Stomach smooth muscle (tissue), 2 donors: ENCODE data around the gene NSUN7.

Experiments used
- H3K27ac ChIP-seq: one replicate; pipeline ENCODE4 v1.7.0; 2013; ENCODE audit warnings: mild to moderate bottlenecking, low read length, inconsistent platforms
- H3K27me3 ChIP-seq, 2 donors: one replicate each; pipeline ENCODE4 v1.7.0; 2013; ENCODE audit warnings: low read length in 2 of 2; ENCODE audit not compliant: insufficient read depth in 2 of 2, control insufficient read depth in 1 of 2
- H3K36me3 ChIP-seq, 2 donors: one replicate each; pipeline ENCODE4 v1.7.0; 2013; ENCODE audit warnings: low read length in 2 of 2; ENCODE audit not compliant: control insufficient read depth in 2 of 2, insufficient read depth in 2 of 2
- H3K4me1 ChIP-seq: one replicate; pipeline ENCODE4 v1.7.0; 2013; ENCODE audit warnings: low read length; ENCODE audit not compliant: control insufficient read depth, insufficient read depth
- H3K4me3 ChIP-seq, 2 donors: one replicate each; pipeline ENCODE4 v1.7.0; 2013; ENCODE audit warnings: low read length in 2 of 2
- H3K9ac ChIP-seq, 2 donors: one replicate each; pipeline ENCODE4 v1.7.0; 2013; ENCODE audit warnings: low read length in 2 of 2, mild to moderate bottlenecking in 1 of 2
- H3K9me3 ChIP-seq, 2 donors: one replicate each; pipeline ENCODE4 v1.7.0; 2013; ENCODE audit warnings: low read length in 2 of 2; ENCODE audit not compliant: control insufficient read depth in 2 of 2
- donor health status: healthy.
- donor health status: Pancreatic carcinoma.

Gene NSUN7

DNA sequence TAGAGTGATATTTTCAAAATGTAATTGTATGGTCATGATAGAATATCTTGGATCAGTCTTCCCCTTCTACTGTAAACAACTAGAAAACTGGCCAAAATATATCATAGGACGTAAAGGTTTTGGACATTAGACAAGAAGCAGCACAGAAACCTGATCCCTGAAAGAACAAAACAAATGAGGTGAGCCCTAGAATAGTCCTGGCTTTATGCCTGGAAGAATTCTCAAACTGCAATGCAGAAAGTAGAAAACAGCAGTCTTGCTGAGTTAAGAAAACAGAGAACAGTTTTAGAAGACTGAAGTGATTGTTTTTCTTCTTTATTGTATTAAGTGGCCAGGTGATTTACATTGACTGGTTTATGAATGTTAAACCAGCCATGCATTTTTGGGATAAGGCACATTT lies 19.5 kb downstream of the NSUN7 start:
- Histone ChIP-seq H3K27ac (no peak overlapping the region), H3K27me3 (no peaks in the 10 kb centered on the region), H3K9ac (no peak overlapping the region), H3K4me3 (no peak overlapping the region), H3K36me3 (no peaks in the 10 kb centered on the region), H3K9me3 (no peaks in the 10 kb centered on the region), H3K4me1 (no peaks in the 10 kb centered on the region)

DNA sequence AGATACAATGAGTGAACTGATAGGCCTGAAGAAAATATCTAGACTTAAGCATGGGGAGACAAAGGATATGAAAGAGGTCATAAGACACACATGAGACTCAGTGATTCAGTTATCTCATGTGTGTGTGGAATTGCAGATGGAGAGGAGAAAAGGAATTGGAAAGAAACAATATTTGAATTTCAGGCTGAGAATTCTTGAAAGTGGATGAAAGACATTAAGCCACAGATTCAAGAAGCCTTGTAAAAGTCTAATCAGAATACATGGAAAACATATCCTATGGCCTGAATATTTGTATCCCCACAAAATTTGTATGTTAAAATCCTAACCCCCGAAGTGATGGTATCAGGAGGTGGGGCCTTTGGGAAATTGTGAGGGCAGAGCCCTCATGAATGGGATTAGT lies 28.3 kb downstream of the NSUN7 start:
- no peaks in the 10 kb centered on the region for H3K36me3 ChIP-seq

DNA sequence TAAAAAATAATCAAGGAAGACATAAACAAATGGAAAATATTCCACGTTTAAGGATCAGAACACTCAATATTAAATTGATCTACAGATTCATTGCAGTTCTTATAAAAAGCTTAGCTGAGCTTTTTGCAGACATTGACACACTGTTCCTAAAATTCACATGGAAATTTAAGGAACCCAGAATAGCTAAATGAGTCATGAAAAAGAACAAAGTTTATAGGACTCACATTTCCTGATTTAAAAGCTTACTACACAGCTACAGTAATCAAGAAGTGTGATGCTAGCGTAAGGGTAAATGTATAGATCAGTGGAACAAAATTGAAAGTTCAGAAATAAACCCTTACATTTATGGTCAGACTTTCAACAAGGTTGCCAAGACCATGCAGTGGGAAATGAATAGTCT lies 33.1 kb downstream of the NSUN7 start:
- H3K4me3 ChIP-seq = no peak overlapping the region
- H3K4me1 ChIP-seq = no peaks in the 10 kb centered on the region
- H3K27me3 ChIP-seq = no peaks in the 10 kb centered on the region
- no peaks in the 10 kb centered on the region for H3K36me3 ChIP-seq
- no peak overlapping the region for H3K27ac ChIP-seq
- peaks cover 0 to 4% of the 10 kb centered on the region in 2 donors for H3K9me3 ChIP-seq
- H3K9ac ChIP-seq = no peak overlapping the region

More for the DNA sequence above, 28.3 kb downstream of the NSUN7 start:
- no peaks in the 10 kb centered on the region for H3K4me1 ChIP-seq
- H3K9ac ChIP-seq = no peak overlapping the region
- no peak overlapping the region for H3K27ac ChIP-seq
- no peaks in the 10 kb centered on the region for H3K27me3 ChIP-seq
- H3K4me3 ChIP-seq = no peak overlapping the region
- peaks cover 0 to 4% of the 10 kb centered on the region in 2 donors for H3K9me3 ChIP-seq

DNA sequence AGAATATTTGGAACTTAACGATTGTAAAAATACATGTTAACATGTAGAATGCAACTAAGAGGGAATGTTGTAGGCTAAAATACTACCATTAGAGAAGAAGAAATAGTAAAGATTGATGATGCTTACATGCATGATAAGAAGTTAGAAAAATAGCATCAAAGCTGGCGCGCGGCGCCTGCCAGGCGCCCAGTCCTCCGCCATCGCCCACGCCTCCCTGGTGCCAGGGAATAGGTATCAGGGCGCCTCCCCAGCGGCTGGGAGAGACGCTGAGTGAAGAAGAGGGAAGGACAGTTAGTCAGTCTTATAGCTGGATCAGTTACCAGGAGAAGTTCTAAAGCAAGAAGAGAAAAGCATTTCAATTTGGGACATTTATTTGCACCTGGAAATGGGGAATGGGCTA lies 36.0 kb downstream of the NSUN7 start:
- no peak overlapping the region for H3K9ac ChIP-seq
- no peaks in the 10 kb centered on the region for H3K9me3 ChIP-seq
- no peak overlapping the region for H3K4me3 ChIP-seq
- H3K27me3 ChIP-seq = no peaks in the 10 kb centered on the region
- H3K27ac ChIP-seq = no peak overlapping the region
- no peaks in the 10 kb centered on the region for H3K36me3 ChIP-seq
- H3K4me1 ChIP-seq = no peaks in the 10 kb centered on the region

DNA sequence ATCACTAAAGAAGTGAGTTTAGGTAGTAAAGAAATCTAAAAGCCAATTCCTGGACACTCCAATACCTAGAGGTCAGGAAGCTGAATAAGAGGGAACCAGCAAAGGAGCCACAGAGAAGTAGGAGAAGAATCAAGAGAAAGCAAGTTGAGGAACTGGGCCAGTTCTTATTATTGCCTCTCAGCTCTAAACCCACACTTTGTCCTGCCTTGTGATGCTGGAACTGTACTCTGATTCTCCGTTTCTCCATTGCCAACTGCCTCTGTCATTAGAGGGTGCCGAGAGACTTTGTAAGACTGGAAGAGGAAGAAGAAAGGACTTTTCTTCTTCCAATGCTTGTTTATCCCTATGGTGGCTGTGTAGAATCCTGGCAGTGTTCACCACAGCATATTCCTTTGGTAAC lies 38.6 kb downstream of the NSUN7 start:
- Histone ChIP-seq H3K4me3 (no peak overlapping the region), H3K9ac (no peak overlapping the region), H3K27ac (no peak overlapping the region), H3K4me1 (no peaks in the 10 kb centered on the region), H3K27me3 (no peaks in the 10 kb centered on the region), H3K9me3 (no peaks in the 10 kb centered on the region), H3K36me3 (no peaks in the 10 kb centered on the region)

DNA sequence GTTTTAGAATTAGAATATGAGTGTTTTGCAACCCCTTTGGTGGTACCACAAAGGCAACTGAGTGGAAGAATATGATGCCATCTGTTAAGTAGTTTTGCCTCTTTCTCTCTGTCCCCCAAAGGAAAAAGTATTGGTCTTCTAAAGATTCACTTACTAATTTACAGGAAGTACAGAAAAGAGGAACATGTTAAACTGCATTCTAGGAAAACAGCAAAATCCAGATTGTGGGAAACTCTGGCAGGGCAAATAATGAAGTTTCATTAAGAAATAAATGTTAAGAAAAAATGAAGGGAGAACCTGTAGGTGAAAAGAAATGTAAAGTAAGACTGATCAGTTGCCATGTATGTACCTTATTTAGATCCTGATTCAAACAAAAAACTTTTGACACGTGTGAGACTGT lies 39.3 kb downstream of the NSUN7 start:
- Histone ChIP-seq H3K27ac (no peak overlapping the region), H3K27me3 (no peaks in the 10 kb centered on the region), H3K9ac (no peak overlapping the region), H3K36me3 (no peaks in the 10 kb centered on the region), H3K4me1 (no peaks in the 10 kb centered on the region), H3K4me3 (no peak overlapping the region), H3K9me3 (no peaks in the 10 kb centered on the region)

DNA sequence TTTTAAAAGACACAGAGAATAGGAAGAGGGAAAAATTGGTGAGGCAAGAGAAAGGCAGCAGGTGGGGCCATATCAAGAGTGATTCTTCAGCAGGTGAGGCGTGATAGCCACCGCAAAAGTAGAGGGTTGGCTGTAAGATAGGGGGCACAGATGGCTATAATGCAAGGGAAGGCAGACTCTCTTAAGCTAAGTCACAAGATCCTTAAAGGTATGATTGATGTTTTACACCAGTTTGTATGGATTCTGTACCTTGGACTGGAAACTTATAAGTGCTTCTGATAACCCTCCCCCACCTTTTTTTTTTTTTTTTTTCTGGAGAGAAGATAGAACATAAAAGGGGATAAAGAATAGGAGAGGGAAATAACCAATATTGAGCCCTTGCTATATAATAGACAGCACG lies 40.0 kb downstream of the NSUN7 start:
- no peak overlapping the region for H3K4me3 ChIP-seq
- no peaks in the 10 kb centered on the region for H3K9me3 ChIP-seq
- no peak overlapping the region for H3K9ac ChIP-seq
- no peaks in the 10 kb centered on the region for H3K4me1 ChIP-seq
- no peaks in the 10 kb centered on the region for H3K27me3 ChIP-seq
- no peak overlapping the region for H3K27ac ChIP-seq
- H3K36me3 ChIP-seq = no peaks in the 10 kb centered on the region

DNA sequence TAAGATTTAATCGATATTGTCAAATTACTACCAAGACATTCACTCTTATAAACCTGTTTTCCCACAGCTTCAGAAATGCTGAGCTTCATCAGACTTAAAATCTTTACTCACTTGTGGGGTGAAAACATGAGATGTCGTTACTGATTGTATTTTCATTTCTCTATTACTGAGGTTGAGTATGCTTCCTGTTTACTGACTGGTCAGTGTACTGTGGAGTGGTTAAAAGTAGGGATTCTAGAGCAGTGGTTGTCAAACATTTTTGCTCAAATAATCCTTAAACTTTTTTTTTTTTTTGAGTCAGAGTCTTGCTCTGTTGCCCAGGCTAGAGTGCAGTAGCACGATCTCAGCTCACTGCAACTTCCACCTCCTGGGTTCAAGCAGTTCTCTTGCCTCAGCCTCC lies 50.3 kb downstream of the NSUN7 start:
- Histone ChIP-seq H3K9me3 (no peaks in the 10 kb centered on the region), H3K27me3 (no peaks in the 10 kb centered on the region), H3K36me3 (no peaks in the 10 kb centered on the region), H3K4me1 (no peaks in the 10 kb centered on the region), H3K4me3 (no peak overlapping the region), H3K9ac (no peak overlapping the region), H3K27ac (no peak overlapping the region)

DNA sequence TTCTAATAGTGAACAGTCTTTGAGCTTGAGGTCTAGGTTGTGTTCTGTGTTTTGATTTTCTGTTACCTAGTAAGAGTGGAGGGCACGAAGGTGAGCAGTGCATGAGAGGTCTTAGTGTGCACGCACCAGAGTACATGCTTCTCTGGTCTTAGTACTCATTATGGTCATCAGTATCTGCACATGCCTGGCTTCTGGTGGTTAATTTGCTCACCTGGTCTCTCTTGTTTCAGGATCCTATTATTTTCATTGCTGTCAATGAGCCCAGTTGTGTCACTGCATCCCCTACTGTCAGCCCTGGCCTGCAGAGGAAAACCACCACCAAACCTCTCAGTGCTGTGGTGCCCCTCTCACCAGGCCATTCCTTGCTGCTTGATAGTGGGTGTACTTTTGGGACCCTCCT lies 54.8 kb downstream of the NSUN7 start:
- no peak overlapping the region for H3K4me3 ChIP-seq
- H3K27me3 ChIP-seq = no peaks in the 10 kb centered on the region
- H3K9ac ChIP-seq = no peak overlapping the region
- no peak overlapping the region for H3K27ac ChIP-seq
- H3K9me3 ChIP-seq = no peaks in the 10 kb centered on the region
- no peaks in the 10 kb centered on the region for H3K4me1 ChIP-seq
- H3K36me3 ChIP-seq = no peaks in the 10 kb centered on the region

DNA sequence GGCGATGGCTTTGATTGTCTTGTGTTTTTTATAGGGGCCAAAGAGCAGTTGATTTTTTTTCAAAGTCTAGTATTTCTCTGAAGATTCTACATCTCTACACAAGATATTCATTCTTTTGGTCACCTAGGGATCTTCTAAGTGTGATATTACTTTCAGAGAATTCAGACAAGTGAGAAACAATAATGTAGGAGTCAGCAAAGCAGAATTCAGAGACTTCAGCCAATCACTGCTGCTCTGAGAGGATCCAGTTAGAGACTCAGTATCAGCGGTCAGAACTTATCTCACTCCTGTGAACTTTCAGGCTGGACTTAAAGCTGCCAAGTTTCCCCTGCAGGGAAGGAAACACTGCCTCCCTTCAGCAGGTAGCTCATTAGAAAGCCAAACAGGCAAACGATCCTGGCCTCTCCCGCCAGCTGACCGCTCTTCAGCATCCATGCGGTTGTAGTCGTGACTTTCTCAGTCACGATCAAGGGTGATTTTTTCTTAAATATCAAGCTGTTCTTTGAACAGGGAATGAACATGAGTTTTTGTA lies 59.2 kb downstream of the NSUN7 start:
- peaks cover 0 to 2% of the 10 kb centered on the region in 2 donors for H3K36me3 ChIP-seq
- H3K4me1 ChIP-seq = no peaks in the 10 kb centered on the region
- H3K9ac ChIP-seq = no peak overlapping the region
- no peaks in the 10 kb centered on the region for H3K27me3 ChIP-seq
- no peak overlapping the region for H3K27ac ChIP-seq
- no peak overlapping the region for H3K4me3 ChIP-seq
- no peaks in the 10 kb centered on the region for H3K9me3 ChIP-seq

DNA sequence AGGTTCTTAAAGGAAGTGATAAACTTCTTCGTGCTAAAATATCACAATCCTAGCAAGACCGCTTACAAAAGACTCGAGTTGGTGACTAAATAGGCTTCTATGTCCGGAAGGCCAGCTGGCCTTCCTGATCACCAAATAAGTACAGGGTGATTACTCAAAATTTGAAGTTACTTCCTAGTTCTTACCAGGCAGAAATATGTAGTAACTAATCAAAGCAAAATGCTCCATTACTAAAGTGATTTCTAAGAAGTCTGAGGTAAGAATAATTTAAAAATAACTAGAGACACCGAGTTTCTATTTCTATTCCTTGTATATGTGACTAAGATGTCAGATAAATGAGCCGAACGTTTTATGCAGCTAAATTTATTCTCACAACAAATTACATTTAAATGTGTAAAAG lies 62.2 kb downstream of the NSUN7 start:
- no peak overlapping the region for H3K27ac ChIP-seq
- no peaks in the 10 kb centered on the region for H3K4me1 ChIP-seq
- H3K9ac ChIP-seq = no peak overlapping the region
- H3K4me3 ChIP-seq = no peak overlapping the region
- peaks cover 3 to 13% of the 10 kb centered on the region in 2 donors for H3K36me3 ChIP-seq
- no peaks in the 10 kb centered on the region for H3K9me3 ChIP-seq
- no peaks in the 10 kb centered on the region for H3K27me3 ChIP-seq
